Measurements from ENCODE around the gene PNMT. TPM values are rescaled to one million over a fixed set of nuclear protein-coding genes. Genes with fewer than 3 reads are reported as not detected.
A peak's percentile ranks its signal among the peaks of the same experiment; 100 is the strongest.

Gene PNMT
- total and polyA plus RNA-seq, 2 of the 13 experiments (the other 11 are each of a cell fraction or from before 2014, with no cell fraction given), result 0.25 TPM; not detected in 1

DNA sequence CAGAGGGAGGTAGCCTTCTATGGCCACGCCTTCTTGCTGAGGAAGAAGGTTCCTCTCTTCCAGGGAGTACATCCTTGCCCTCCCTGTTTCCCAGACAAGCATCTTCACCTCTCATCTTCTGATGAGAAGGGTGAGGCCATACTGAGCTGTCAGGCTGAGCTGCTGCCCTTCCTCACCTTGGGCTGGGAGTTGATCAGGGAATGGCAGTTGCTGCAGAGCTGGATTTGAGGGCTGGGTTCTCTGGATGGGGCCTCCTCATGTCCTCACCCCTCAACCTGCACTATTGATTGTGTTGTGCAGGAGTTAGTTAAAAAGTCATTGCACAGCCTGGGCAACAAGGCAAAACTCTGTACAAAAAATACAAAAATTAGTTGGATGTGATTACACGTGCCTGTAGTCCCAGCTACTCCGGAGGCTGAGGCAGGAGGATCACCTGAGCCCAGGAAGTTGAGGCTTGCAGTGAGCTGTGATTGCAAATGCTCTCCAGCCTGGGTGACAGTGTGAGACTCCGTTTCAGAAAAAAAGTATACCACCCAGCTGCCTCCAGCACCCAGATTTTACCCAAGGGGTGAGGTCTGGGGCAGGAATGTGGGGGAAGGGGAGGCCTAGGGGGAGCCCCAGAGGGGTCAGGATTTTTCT lies 33.6 kb downstream of the PNMT start (continued):
- TF ChIP-seq ZNF687 (CRISPR knock-in tag; IDR thresholded peaks at IDR 0.05) (peak; percentile 19; the same call in 1 of the 2 replicates), SMC3 (IDR thresholded peaks at IDR 0.05; ENCODE audit: low read length) (no peak), TBX3 (IDR thresholded peaks at IDR 0.05; ENCODE audit: borderline replicate concordance) (no peak), KLF13 (CRISPR knock-in tag; IDR thresholded peaks at IDR 0.05) (no peak), ZNF318 (CRISPR knock-in tag; IDR thresholded peaks at IDR 0.05) (no peak), RARA (CRISPR knock-in tag; IDR thresholded peaks at IDR 0.05) (no peak; the same call in 1 of the 2 replicates), NRL (CRISPR knock-in tag; IDR thresholded peaks at IDR 0.05; ENCODE audit: borderline replicate concordance) (peak; percentile 24; the same call in 1 of the 2 replicates), HOXA5 (CRISPR knock-in tag; IDR thresholded peaks at IDR 0.05) (no peak), MBNL3 (CRISPR knock-in tag; conservative IDR thresholded peaks at IDR 0.05) (no peak), ZFX (CRISPR knock-in tag; IDR thresholded peaks at IDR 0.05; ENCODE audit: low read depth) (no peak)
- TF ChIP-seq, protein P1, sequence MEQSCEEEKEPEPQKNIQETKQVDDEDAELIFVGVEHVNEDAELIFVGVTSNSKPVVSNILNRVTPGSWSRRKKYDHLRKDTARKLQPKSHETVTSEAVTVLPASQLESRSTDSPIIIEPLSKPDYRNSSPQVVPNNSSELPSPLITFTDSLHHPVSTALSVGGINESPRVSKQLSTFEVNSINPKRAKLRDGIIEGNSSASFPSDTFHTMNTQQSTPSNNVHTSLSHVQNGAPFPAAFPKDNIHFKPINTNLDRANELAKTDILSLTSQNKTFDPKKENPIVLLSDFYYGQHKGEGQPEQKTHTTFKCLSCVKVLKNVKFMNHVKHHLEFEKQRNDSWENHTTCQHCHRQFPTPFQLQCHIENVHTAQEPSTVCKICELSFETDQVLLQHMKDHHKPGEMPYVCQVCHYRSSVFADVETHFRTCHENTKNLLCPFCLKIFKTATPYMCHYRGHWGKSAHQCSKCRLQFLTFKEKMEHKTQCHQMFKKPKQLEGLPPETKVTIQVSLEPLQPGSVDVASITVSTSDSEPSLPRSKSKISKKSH (CRISPR knock-in tag; IDR thresholded peaks at IDR 0.05; ENCODE audit: borderline replicate concordance), result no peak
- TF ChIP-seq, protein P2, sequence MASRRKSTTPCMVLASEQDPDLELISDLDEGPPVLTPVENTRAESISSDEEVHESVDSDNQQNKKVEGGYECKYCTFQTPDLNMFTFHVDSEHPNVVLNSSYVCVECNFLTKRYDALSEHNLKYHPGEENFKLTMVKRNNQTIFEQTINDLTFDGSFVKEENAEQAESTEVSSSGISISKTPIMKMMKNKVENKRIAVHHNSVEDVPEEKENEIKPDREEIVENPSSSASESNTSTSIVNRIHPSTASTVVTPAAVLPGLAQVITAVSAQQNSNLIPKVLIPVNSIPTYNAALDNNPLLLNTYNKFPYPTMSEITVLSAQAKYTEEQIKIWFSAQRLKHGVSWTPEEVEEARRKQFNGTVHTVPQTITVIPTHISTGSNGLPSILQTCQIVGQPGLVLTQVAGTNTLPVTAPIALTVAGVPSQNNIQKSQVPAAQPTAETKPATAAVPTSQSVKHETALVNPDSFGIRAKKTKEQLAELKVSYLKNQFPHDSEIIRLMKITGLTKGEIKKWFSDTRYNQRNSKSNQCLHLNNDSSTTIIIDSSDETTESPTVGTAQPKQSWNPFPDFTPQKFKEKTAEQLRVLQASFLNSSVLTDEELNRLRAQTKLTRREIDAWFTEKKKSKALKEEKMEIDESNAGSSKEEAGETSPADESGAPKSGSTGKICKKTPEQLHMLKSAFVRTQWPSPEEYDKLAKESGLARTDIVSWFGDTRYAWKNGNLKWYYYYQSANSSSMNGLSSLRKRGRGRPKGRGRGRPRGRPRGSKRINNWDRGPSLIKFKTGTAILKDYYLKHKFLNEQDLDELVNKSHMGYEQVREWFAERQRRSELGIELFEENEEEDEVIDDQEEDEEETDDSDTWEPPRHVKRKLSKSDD (CRISPR knock-in tag; IDR thresholded peaks at IDR 0.05; ENCODE audit: low read depth), result no peak
